Measurements from ENCODE around the gene OFD1.

GRCh38 chrX:13808293-13808692, 73.7 kb downstream of the OFD1 start:
- no peak for TF ChIP-seq CTCF (IDR thresholded peaks at IDR 0.05; ENCODE audit: extremely low read depth in 1 of 2, insufficient read depth in 1 of 2, low read depth in 1 of 2, low read length in 2 of 2)
- TF ChIP-seq POLR2A (IDR thresholded peaks at IDR 0.05; ENCODE audit: low read depth, low read length): no peak
- TF ChIP-seq EZH2 (IDR thresholded peaks at IDR 0.05; ENCODE audit: borderline replicate concordance, low read depth, low read length, severe bottlenecking): no peak
- no peak for TF ChIP-seq JUN (IDR thresholded peaks at IDR 0.05; ENCODE audit: borderline replicate concordance, insufficient read depth, insufficient read length, low read depth)
- TF ChIP-seq MYC (IDR thresholded peaks at IDR 0.05; ENCODE audit: low read depth, low read length): no peak
- no peak for TF ChIP-seq MAX (IDR thresholded peaks at IDR 0.05; ENCODE audit: insufficient read depth, insufficient read length)
- TF ChIP-seq POLR2AphosphoS5 (IDR thresholded peaks at IDR 0.05; ENCODE audit: insufficient read depth, low read depth, low read length): no peak
